GM13977 (cell line): ENCODE results near the gene RPTN.
"Not testable (repeated sequence)": the region's sequence is repeated elsewhere in the genome, so short reads cannot be mapped to it uniquely, and the experiment has no call there.

Experiments
- DNase-seq: peaks from one replicate; pipeline ENCODE4 v3.0.0; 2012; ENCODE audit warnings: low spot score
- CTCF ChIP-seq: IDR thresholded peaks from 2 replicates; pipeline ENCODE4 v1.5.1; 2012; ENCODE audit warnings: mild to moderate bottlenecking, control low read depth; ENCODE audit not compliant: insufficient read depth; ENCODE audit errors: extremely low read depth, missing control alignments
- in situ Hi-C: fragments of 300-500 bp; cut with MboI; formaldehyde crosslinking; loops from one replicate; pipeline ENCODE4 v1.12.0; 2022; ENCODE audit warnings: low sequenced_read_pairs, low pct_unique_long_range_greater_than_20kb, mixed read lengths, inconsistent platforms; ENCODE audit not compliant: unreplicated experiment

RPTN gene

GRCh38 chr1:152151646-152152045 lies 7.4 kb downstream of the RPTN start:
- TF ChIP-seq CTCF = no peak
- no peak for DNase-seq
- in situ Hi-C loops = no loop called here

- TF ChIP-seq CTCF = no peak
- DNase-seq = no peak
- in situ Hi-C loops = no loop called here
These were observed 10.0 kb downstream of the RPTN start for GRCh38 chr1:152148981-152149380.

DNA sequence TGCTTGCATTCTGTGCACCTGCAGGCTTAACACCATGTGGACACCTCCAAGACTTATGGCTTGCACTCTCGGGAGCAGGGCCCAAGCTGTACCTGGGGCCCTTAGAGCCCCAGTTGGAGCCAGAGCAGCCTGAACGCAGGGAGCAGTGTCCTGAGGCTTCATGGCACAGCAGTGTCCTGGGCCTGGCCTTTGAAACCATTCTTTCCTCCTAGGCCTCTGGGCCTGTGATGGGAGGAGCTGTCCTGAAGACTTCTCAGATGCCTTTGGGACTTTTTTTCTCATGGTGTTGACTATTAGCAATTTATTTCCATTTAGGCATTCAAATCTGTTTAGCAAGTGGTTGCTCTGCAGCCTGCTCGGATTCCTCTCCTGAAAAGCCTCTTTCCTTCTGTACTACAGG lies 11.0 kb downstream of the RPTN start:
- no peak for DNase-seq
- in situ Hi-C loops = no loop called here
- no peak for TF ChIP-seq CTCF

- no peak for DNase-seq
- in situ Hi-C loops = no loop called here
- TF ChIP-seq CTCF = no peak
These were observed 13.3 kb downstream of the RPTN start for GRCh38 chr1:152145769-152146168.

- DNase-seq, in situ Hi-C loops: not testable (repeated sequence)
These were observed 14.3 kb downstream of the RPTN start for GRCh38 chr1:152144674-152145183.

GRCh38 chr1:152143150-152143887 lies 15.7 kb downstream of the RPTN start:
- TF ChIP-seq CTCF = no peak
- DNase-seq = peak; percentile 35
- in situ Hi-C loops = no loop called here

GRCh38 chr1:152141971-152142584 lies 16.9 kb downstream of the RPTN start:
- in situ Hi-C loops = no loop called here
- DNase-seq = peak; percentile 14
- peak; percentile 68 for TF ChIP-seq CTCF
